HUES6 (cell line): ENCODE measurements around the gene NUDT3.
"Not testable (repeated sequence)": the region's sequence is repeated elsewhere in the genome, so short reads cannot be mapped to it uniquely, and the experiment has no call there.

Source experiments
- H3K27ac ChIP-seq: 2 replicates; pipeline ENCODE4 v1.7.0; 2013; ENCODE audit warnings: low read depth, mild to moderate bottlenecking, low read length, inconsistent platforms
- H3K27me3 ChIP-seq: 2 replicates; pipeline ENCODE4 v1.6.1; 2013; ENCODE audit warnings: low read length; ENCODE audit not compliant: control insufficient read depth, insufficient read depth
- H3K36me3 ChIP-seq: 2 replicates; pipeline ENCODE4 v1.6.1; 2013; ENCODE audit warnings: low read length; ENCODE audit not compliant: control insufficient read depth, insufficient read depth
- H3K4me1 ChIP-seq: 2 replicates; pipeline ENCODE4 v1.6.1; 2013; ENCODE audit warnings: low read length; ENCODE audit not compliant: control insufficient read depth, insufficient read depth
- H3K4me3 ChIP-seq: 2 replicates; pipeline ENCODE4 v1.5.1; 2013; ENCODE audit warnings: low read depth, low read length
- H3K9ac ChIP-seq: one replicate; pipeline ENCODE4 v1.6.1; 2013; ENCODE audit warnings: mild to moderate bottlenecking, low read length
- H3K9me3 ChIP-seq: 2 replicates; pipeline ENCODE4 v1.6.1; 2013; ENCODE audit warnings: low read depth, low read length; ENCODE audit not compliant: control insufficient read depth, insufficient read depth

Gene NUDT3

DNA sequence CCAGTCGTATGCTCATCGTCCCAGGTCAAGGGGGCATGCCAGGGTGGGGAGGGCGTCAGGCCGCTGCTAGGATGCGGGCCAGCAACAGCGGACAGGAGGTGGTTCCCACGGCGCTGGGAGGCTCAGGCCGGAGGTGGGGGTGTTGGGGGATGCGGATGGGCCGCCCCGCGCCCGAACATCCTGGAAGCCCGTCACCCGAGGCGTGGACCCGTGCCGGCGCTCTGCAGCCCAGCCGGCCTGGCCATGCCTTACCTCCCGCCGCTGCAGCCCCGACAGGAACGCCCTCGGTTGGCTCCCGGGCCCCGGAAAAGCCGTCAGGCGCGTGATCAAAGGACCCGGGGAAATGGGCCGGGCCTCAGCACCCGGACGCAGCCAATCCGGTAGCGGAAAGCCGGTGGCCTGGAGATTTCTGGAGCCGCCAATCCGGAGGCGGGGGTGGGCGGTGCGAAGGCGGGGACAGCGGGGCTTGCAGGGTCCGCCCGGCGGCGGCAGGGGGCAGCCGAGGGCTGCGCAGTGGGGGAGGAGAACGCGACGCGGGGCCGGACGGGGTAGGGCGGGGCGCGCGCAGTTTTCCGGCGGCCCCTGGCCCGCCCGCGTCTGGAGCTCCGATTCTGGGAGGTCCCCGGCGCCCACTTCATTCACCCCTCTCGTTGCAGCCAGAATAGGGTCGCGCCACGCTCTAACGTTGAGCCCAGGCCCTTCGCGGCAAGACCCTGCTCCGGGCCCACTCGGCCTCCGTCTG lies 143.6 kb downstream of the NUDT3 start, which contains the start of gene SMIM29:
TSS of gene SMIM29 (minus strand) at position 280 of the 742 bp plus-strand sequence. CDS start 1,215 bp downstream, outside the sequence.
- Histone ChIP-seq H3K36me3 (peaks cover 12% of the 10 kb centered on the region), H3K27me3 (no peaks in the 10 kb centered on the region), H3K9me3 (no peaks in the 10 kb centered on the region), H3K4me3 (peak within 1 kb of the TSS; percentile 76), H3K9ac (peak within 1 kb of the TSS; percentile 85), H3K27ac (no peak within 1 kb of the TSS; the same call in 1 of the 2 replicates), H3K4me1 (peaks cover 9% of the 10 kb centered on the region)

DNA sequence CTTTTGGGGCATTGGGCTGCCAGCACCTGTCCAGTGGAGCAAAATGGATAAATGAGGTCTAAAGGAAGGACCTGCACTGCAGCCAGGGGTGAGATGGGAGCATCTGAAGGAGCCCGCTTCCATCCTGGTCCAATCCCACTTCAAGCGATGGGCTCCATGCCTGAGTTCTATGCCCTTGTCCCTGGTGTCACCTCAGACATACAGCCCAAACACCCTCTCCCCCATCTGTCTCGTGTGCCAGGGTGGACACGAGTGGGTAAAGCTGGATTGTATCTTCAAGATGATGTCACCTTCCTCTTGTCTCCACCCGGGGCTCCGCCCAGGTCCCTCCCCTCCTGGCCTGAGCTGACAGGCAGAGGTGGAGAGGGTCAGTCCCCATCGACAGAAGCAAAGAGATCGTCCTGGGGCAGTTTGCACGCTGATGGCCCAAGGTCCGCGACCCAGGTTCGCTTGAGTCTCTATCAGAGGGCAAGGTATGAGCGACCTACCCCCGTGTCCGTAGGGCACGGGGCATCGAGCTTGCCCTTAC lies 144.2 kb downstream of the NUDT3 start:
- Histone ChIP-seq H3K36me3 (peaks cover 18% of the 10 kb centered on the region), H3K9me3 (no peaks in the 10 kb centered on the region), H3K4me1 (peaks cover 16% of the 10 kb centered on the region), H3K27me3 (no peaks in the 10 kb centered on the region), H3K4me3 (peak overlapping the region; percentile 68), H3K9ac (peak overlapping the region; percentile 76), H3K27ac (no peak overlapping the region; the same call in 1 of the 2 replicates)

DNA sequence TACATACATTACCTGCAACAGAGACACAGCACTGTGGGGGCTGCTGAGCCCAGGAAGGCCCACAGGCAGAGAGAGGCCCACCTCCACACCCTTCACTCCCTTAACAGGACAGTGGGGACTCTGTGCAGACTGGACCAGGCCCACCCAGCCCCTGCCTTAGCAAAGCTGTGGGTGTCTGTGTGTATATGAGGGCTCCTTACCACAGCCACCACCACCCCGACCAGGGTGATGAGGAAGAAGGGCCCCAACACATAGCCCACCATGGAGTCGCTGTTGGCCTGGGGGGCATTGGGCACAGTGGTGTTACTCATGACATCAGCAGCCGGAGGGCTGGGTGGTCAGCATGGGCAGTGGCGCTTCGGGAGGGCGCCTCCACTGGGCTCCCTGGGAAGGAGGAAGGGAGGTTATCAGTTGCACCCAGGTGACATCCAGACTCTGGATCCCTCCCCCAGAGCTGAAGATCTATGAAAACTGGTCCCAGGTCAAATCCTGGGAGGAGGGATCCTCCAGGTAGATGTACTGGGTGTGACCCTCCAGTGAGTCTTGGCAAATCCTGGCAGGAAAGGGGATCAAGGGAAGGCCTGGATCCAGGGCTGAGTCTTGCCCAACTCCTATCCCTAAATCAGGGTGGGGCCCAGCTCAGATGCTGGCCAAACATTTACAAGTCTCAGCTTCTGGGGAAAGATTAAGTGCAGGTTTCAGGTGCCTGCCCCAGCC lies 144.8 kb downstream of the NUDT3 start:
- Histone ChIP-seq H3K4me3 (peak overlapping the region; percentile 68), H3K9me3 (no peaks in the 10 kb centered on the region), H3K4me1 (peaks cover 22% of the 10 kb centered on the region), H3K27me3 (no peaks in the 10 kb centered on the region), H3K36me3 (peaks cover 24% of the 10 kb centered on the region), H3K27ac (no peak overlapping the region), H3K9ac (no peak overlapping the region)

DNA sequence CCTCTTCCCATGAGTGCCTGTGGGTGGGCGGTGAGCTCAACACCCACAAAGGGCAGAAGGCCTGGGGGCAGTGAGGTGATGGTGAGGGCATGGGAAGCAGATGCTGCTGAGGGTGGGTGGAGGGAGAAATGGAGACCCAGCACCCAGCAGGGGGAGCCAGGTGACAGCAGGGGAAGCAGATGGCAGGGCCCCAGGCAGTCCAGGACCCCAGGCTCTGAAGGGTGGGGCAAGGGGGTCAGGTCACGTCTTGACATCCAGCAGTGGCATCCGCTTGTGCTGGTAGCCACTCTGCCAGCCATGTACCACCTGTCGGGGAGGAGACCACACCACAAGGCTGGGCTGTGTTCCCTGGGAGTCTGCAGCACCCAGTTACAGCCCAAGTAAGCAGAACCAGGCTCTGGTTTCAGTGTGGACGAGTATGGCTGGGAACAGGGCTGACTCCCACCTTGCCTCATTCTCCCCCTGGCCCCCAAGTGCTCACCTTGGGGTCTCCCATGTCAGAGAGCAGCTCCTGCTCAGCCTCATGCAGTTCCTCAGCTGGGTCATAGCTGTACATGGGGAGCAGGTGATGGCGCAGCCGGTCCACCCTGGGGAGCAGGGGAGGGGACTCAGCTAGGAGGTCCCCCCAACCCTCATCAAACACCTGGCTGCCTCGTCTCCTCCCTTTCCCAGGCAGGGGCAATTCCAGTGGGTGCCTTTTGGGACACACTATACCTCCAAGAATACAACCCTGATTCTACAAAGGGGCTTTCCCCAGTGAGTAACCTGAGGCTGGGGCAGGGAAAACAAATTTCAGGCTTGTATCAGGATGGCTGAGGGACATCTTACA lies 145.7 kb downstream of the NUDT3 start:
- H3K4me3 ChIP-seq = no peak overlapping the region
- H3K9ac ChIP-seq = no peak overlapping the region
- peaks cover 29% of the 10 kb centered on the region for H3K4me1 ChIP-seq

GRCh38 chr6:34246249-34246562 lies 146.3 kb downstream of the NUDT3 start:
- peaks cover 34% of the 10 kb centered on the region for H3K4me1 ChIP-seq
- H3K4me3 ChIP-seq = no peak overlapping the region
- H3K27me3 ChIP-seq = no peaks in the 10 kb centered on the region
- H3K9me3 ChIP-seq = no peaks in the 10 kb centered on the region
- no peak overlapping the region for H3K9ac ChIP-seq
- H3K27ac ChIP-seq = no peak overlapping the region
- peaks cover 39% of the 10 kb centered on the region for H3K36me3 ChIP-seq

More for the DNA sequence above, 145.7 kb downstream of the NUDT3 start:
- no peak overlapping the region for H3K27ac ChIP-seq
- no peaks in the 10 kb centered on the region for H3K27me3 ChIP-seq
- H3K9me3 ChIP-seq = no peaks in the 10 kb centered on the region
- H3K36me3 ChIP-seq = peaks cover 33% of the 10 kb centered on the region

GRCh38 chr6:34245761-34246140 lies 146.7 kb downstream of the NUDT3 start:
- not testable (repeated sequence) for H3K9me3 ChIP-seq, H3K9ac ChIP-seq
- H3K36me3 ChIP-seq = peaks cover 43% of the 10 kb centered on the region

GRCh38 chr6:34245032-34245760 lies 147.3 kb downstream of the NUDT3 start:
- H3K27me3 ChIP-seq, H3K4me3 ChIP-seq, H3K9me3 ChIP-seq, H3K9ac ChIP-seq, H3K27ac ChIP-seq: not testable (repeated sequence)
- H3K4me1 ChIP-seq = peaks cover 39% of the 10 kb centered on the region
- H3K36me3 ChIP-seq = peaks cover 49% of the 10 kb centered on the region

More at GRCh38 chr6:34245761-34246140, 146.7 kb downstream of the NUDT3 start:
- H3K27ac ChIP-seq, H3K27me3 ChIP-seq, H3K4me3 ChIP-seq: not testable (repeated sequence)
- H3K4me1 ChIP-seq = peaks cover 36% of the 10 kb centered on the region

- Histone ChIP-seq H3K9ac (peak overlapping the region; percentile 32), H3K27ac (peak overlapping the region; percentile 54; the same call in 1 of the 2 replicates), H3K9me3 (no peaks in the 10 kb centered on the region), H3K27me3 (no peaks in the 10 kb centered on the region), H3K4me3 (no peak overlapping the region), H3K4me1 (peaks cover 48% of the 10 kb centered on the region), H3K36me3 (peaks cover 59% of the 10 kb centered on the region)
Observed at GRCh38 chr6:34243901-34244884, 148.3 kb downstream of the NUDT3 start.

GRCh38 chr6:34243131-34243771 lies 149.2 kb downstream of the NUDT3 start:
- Histone ChIP-seq H3K9me3 (no peaks in the 10 kb centered on the region), H3K9ac (peak overlapping the region; percentile 32), H3K27me3 (no peaks in the 10 kb centered on the region), H3K4me1 (peaks cover 52% of the 10 kb centered on the region), H3K27ac (peak overlapping the region; percentile 54; the same call in 1 of the 2 replicates), H3K36me3 (peaks cover 68% of the 10 kb centered on the region), H3K4me3 (no peak overlapping the region)
